Trophoblast cell (in vitro differentiated cells and primary cell): ENCODE results near the gene NDUFV3.

Experiments
- DNase-seq, 2 donors: peaks; one replicate each; pipeline ENCODE4 v3.0.0-alpha.2; 2016
- H2AFZ ChIP-seq: 2 replicates; pipeline ENCODE4 v1.6.1; 2013; ENCODE audit warnings: low read length, moderate library complexity, mild to moderate bottlenecking; ENCODE audit not compliant: insufficient read depth, poor library complexity
- H2AK5ac ChIP-seq: 2 replicates; pipeline ENCODE4 v1.6.1; 2013; ENCODE audit warnings: mild to moderate bottlenecking, low read length
- H2BK120ac ChIP-seq: 2 replicates; pipeline ENCODE4 v1.6.1; 2013; ENCODE audit warnings: low read length, mild to moderate bottlenecking, moderate library complexity; ENCODE audit not compliant: insufficient read depth, poor library complexity
- H2BK12ac ChIP-seq: 2 replicates; pipeline ENCODE4 v1.6.1; 2013; ENCODE audit warnings: mild to moderate bottlenecking, low read length, moderate library complexity
- H2BK5ac ChIP-seq: 2 replicates; pipeline ENCODE4 v1.6.1; 2013; ENCODE audit warnings: low read length, low read depth, moderate library complexity, mild to moderate bottlenecking; ENCODE audit not compliant: poor library complexity
- H3K14ac ChIP-seq: 2 replicates; pipeline ENCODE4 v1.6.1; 2013; ENCODE audit warnings: mild to moderate bottlenecking, low read length
- H3K18ac ChIP-seq: 2 replicates; pipeline ENCODE4 v1.6.1; 2013; ENCODE audit warnings: mild to moderate bottlenecking, low read length
- H3K23ac ChIP-seq: 2 replicates; pipeline ENCODE4 v1.6.1; 2013; ENCODE audit warnings: low read length
- H3K27ac ChIP-seq: 2 replicates; pipeline ENCODE4 v1.5.1; 2013; ENCODE audit warnings: low read depth, mild to moderate bottlenecking, inconsistent platforms, low read length, moderate library complexity
- H3K27me3 ChIP-seq: 2 replicates; pipeline ENCODE4 v1.6.1; 2013; ENCODE audit warnings: inconsistent platforms, mild to moderate bottlenecking, low read length, moderate library complexity; ENCODE audit not compliant: insufficient read depth
- H3K36me3 ChIP-seq, 2 experiments: 1 replicate in 1 of 2; 2 replicates in 1 of 2; pipeline ENCODE4 v1.6.1; 2013; ENCODE audit warnings: low read length in 2 of 2, mild to moderate bottlenecking in 2 of 2, moderate library complexity in 1 of 2; ENCODE audit not compliant: insufficient read depth in 2 of 2, control insufficient read depth in 1 of 2
- H3K4ac ChIP-seq: 2 replicates; pipeline ENCODE4 v1.6.1; 2013; ENCODE audit warnings: low read depth, mild to moderate bottlenecking, low read length, moderate library complexity
- H3K4me1 ChIP-seq, 2 experiments: 1 replicate in 1 of 2; 2 replicates in 1 of 2; pipeline ENCODE4 v1.6.1; 2013; ENCODE audit warnings: low read length in 2 of 2, mild to moderate bottlenecking in 2 of 2, moderate library complexity in 1 of 2; ENCODE audit not compliant: insufficient read depth in 2 of 2, control insufficient read depth in 1 of 2
- H3K4me2 ChIP-seq: 2 replicates; pipeline ENCODE4 v1.6.1; 2013; ENCODE audit warnings: inconsistent platforms, mild to moderate bottlenecking, low read length, moderate library complexity
- H3K4me3 ChIP-seq: 2 replicates; pipeline ENCODE4 v1.5.1; 2013; ENCODE audit warnings: mild to moderate bottlenecking, low read depth, low read length, inconsistent platforms
- H3K79me1 ChIP-seq: one replicate; pipeline ENCODE4 v1.6.1; 2013; ENCODE audit warnings: low read length
- H3K79me2 ChIP-seq: 2 replicates; pipeline ENCODE4 v1.6.1; 2013; ENCODE audit warnings: low read length, mild to moderate bottlenecking; ENCODE audit not compliant: control insufficient read depth, insufficient read depth, poor library complexity
- H3K9ac ChIP-seq: 2 replicates; pipeline ENCODE4 v1.6.1; 2013; ENCODE audit warnings: mild to moderate bottlenecking, low read length
- H3K9me3 ChIP-seq: 2 replicates; pipeline ENCODE4 v1.6.1; 2013; ENCODE audit warnings: low read depth, mild to moderate bottlenecking, control low read depth, inconsistent platforms, low read length; ENCODE audit not compliant: insufficient read depth
- H4K12ac ChIP-seq: 2 replicates; pipeline ENCODE4 v1.6.1; 2013; ENCODE audit warnings: low read depth, mild to moderate bottlenecking, low read length, moderate library complexity
- H4K8ac ChIP-seq: 2 replicates; pipeline ENCODE4 v1.6.1; 2013; ENCODE audit warnings: low read depth, mild to moderate bottlenecking, low read length, moderate library complexity
- H4K91ac ChIP-seq: one replicate; pipeline ENCODE4 v1.6.1; 2013; ENCODE audit warnings: low read depth, mild to moderate bottlenecking, low read length, moderate library complexity
- WGBS: extraction: QIAGEN DNeasy Blood & Tissue Kit; methylation state at CpG from one replicate; pipeline ENCODE4 v1.1.7; 2013; ENCODE audit warnings: missing lambda C conversion rate; ENCODE audit not compliant: insufficient read length, insufficient coverage; ENCODE audit errors: extremely low coverage; 5-methylcytosine and 5-hydroxymethylcytosine counted together

Gene NDUFV3

GRCh38 chr21:42913476-42913875 is 20.4 kb downstream of the NDUFV3 start:
- H3K27me3 ChIP-seq, result no peaks in the 10 kb centered on the region
- H2BK5ac ChIP-seq, result no peak overlapping the region
- no peak overlapping the region for H2BK12ac ChIP-seq
- no CpG with 5 or more reads among the region's 7 CpGs for WGBS
- no peak overlapping the region for H3K4me3 ChIP-seq
- H4K12ac ChIP-seq, result no peak overlapping the region
- no peak overlapping the region for H2AFZ ChIP-seq
- no peak overlapping the region for H4K91ac ChIP-seq
- no peak overlapping the region for H3K23ac ChIP-seq
- no peak overlapping the region for H3K4me2 ChIP-seq
- H3K9me3 ChIP-seq, result peaks cover 1% of the 10 kb centered on the region
- no peaks in the 10 kb centered on the region for H3K79me1 ChIP-seq
- no peak overlapping the region for H3K14ac ChIP-seq
- H2AK5ac ChIP-seq, result no peak overlapping the region
- no peak overlapping the region for H4K8ac ChIP-seq
- no peaks in the 10 kb centered on the region for H3K79me2 ChIP-seq
- DNase-seq, result no peak
- no peak overlapping the region for H3K9ac ChIP-seq
- no peak overlapping the region for H3K27ac ChIP-seq
- H3K4ac ChIP-seq, result no peak overlapping the region
- peaks cover 0 to 4% of the 10 kb centered on the region in 2 experiments for H3K4me1 ChIP-seq
- peaks cover 31 to 39% of the 10 kb centered on the region in 2 experiments for H3K36me3 ChIP-seq
- H3K18ac ChIP-seq, result no peak overlapping the region
- no peak overlapping the region for H2BK120ac ChIP-seq

- Histone ChIP-seq H2BK5ac (no peak overlapping the region), H2BK12ac (no peak overlapping the region), H3K4me2 (no peak overlapping the region), H3K36me3 (peaks cover 46 to 63% of the 10 kb centered on the region in 2 experiments), H3K14ac (no peak overlapping the region), H3K27ac (no peak overlapping the region), H3K9ac (no peak overlapping the region), H3K79me1 (no peaks in the 10 kb centered on the region), H2AK5ac (no peak overlapping the region), H4K91ac (no peak overlapping the region), H3K18ac (no peak overlapping the region), H3K9me3 (peaks cover 1% of the 10 kb centered on the region), H4K12ac (no peak overlapping the region), H3K27me3 (no peaks in the 10 kb centered on the region), H3K4me3 (no peak overlapping the region), H3K23ac (no peak overlapping the region), H4K8ac (no peak overlapping the region), H3K4me1 (peaks cover 5 to 9% of the 10 kb centered on the region in 2 experiments), H2BK120ac (no peak overlapping the region), H3K79me2 (no peaks in the 10 kb centered on the region), H3K4ac (no peak overlapping the region), H2AFZ (no peak overlapping the region)
- no peak for DNase-seq
- WGBS, result no CpG with 5 or more reads among the region's 6 CpGs
These were observed 25.2 kb downstream of the NDUFV3 start for GRCh38 chr21:42918291-42918690.

- Histone ChIP-seq H3K27me3 (no peaks in the 10 kb centered on the region), H3K23ac (no peak overlapping the region), H2BK12ac (no peak overlapping the region), H4K91ac (no peak overlapping the region), H3K18ac (no peak overlapping the region), H3K4me3 (no peak overlapping the region), H3K4me1 (peaks cover 13 to 24% of the 10 kb centered on the region in 2 experiments), H3K79me1 (peaks cover 18% of the 10 kb centered on the region), H2BK5ac (no peak overlapping the region), H3K9me3 (peaks cover 1% of the 10 kb centered on the region), H3K36me3 (peaks cover 41 to 57% of the 10 kb centered on the region in 2 experiments), H4K8ac (no peak overlapping the region), H2AK5ac (no peak overlapping the region), H3K79me2 (peaks cover 11% of the 10 kb centered on the region), H2AFZ (no peak overlapping the region), H3K27ac (no peak overlapping the region), H3K4ac (no peak overlapping the region), H2BK120ac (no peak overlapping the region), H4K12ac (no peak overlapping the region), H3K14ac (no peak overlapping the region), H3K9ac (no peak overlapping the region), H3K4me2 (no peak overlapping the region)
- no peak for DNase-seq
- WGBS, result 100% methylated on average over 3 of the region's 4 CpGs
These were observed 28.8 kb downstream of the NDUFV3 start for GRCh38 chr21:42921927-42922326.

GRCh38 chr21:42922918-42923317 is 29.8 kb downstream of the NDUFV3 start:
- no peak overlapping the region for H2BK12ac ChIP-seq
- H3K27me3 ChIP-seq, result no peaks in the 10 kb centered on the region
- no peak for DNase-seq
- no peak overlapping the region for H3K14ac ChIP-seq
- H3K18ac ChIP-seq, result no peak overlapping the region
- H2BK120ac ChIP-seq, result no peak overlapping the region
- no peak overlapping the region for H3K4me3 ChIP-seq
- H3K4me1 ChIP-seq, result peaks cover 18 to 29% of the 10 kb centered on the region in 2 experiments
- peak overlapping the region; percentile 18 for H3K9ac ChIP-seq
- H3K9me3 ChIP-seq, result no peaks in the 10 kb centered on the region
- peaks cover 23% of the 10 kb centered on the region for H3K79me1 ChIP-seq
- peak overlapping the region; percentile 71 for H2AK5ac ChIP-seq
- no CpG with 5 or more reads among the region's 18 CpGs for WGBS
- peak overlapping the region; percentile 68 for H3K4ac ChIP-seq
- no peak overlapping the region for H4K91ac ChIP-seq
- H4K12ac ChIP-seq, result no peak overlapping the region
- no peak overlapping the region for H4K8ac ChIP-seq
- no peak overlapping the region for H3K23ac ChIP-seq
- peaks cover 15% of the 10 kb centered on the region for H3K79me2 ChIP-seq
- H3K36me3 ChIP-seq, result peaks cover 35 to 47% of the 10 kb centered on the region in 2 experiments
- H2AFZ ChIP-seq, result no peak overlapping the region
- H3K4me2 ChIP-seq, result no peak overlapping the region
- H2BK5ac ChIP-seq, result no peak overlapping the region
- H3K27ac ChIP-seq, result no peak overlapping the region
